Measurements from ENCODE around the gene MAGI2.

Gene MAGI2

GRCh38 chr7:78662939-78663338 lies 790.5 kb downstream of the MAGI2 start:
- Histone ChIP-seq H3K27ac (replicated peaks; ENCODE audit: low read length) (no peak overlapping the region), H4K91ac (ENCODE audit: low read depth, low read length, poor library complexity) (no peak overlapping the region), H2AFZ (ENCODE audit: low read length) (no peak overlapping the region), H3K14ac (ENCODE audit: low read length) (no peak overlapping the region), H3K4me3 (ENCODE audit: low read length in 2 of 2) (no peak overlapping the region), H3K18ac (ENCODE audit: low read length) (no peak overlapping the region), H3K9ac (ENCODE audit: low read depth, low read length, poor library complexity) (no peak overlapping the region), H4K8ac (ENCODE audit: low read depth, low read length) (no peak overlapping the region), H2AK5ac (ENCODE audit: low read depth, low read length) (no peak overlapping the region), H3K23ac (ENCODE audit: low read depth, low read length, poor library complexity) (no peak overlapping the region), H3K4ac (ENCODE audit: low read length) (no peak overlapping the region), H3K36me3 (replicated peaks in 1 of 2; ENCODE audit: control insufficient read depth in 2 of 2, insufficient read depth in 2 of 2, low read length in 2 of 2) (no peaks in the 10 kb centered on the region), H3K4me1 (ENCODE audit: control insufficient read depth in 2 of 2, insufficient read depth in 1 of 2, low read depth in 1 of 2, low read length in 2 of 2) (no peaks in the 10 kb centered on the region), H2BK120ac (ENCODE audit: low read depth, low read length) (no peak overlapping the region), H2BK15ac (ENCODE audit: low read length) (no peak overlapping the region), H3K79me1 (ENCODE audit: low read depth, low read length) (no peaks in the 10 kb centered on the region), H3K27me3 (ENCODE audit: control insufficient read depth in 3 of 3, insufficient read depth in 3 of 3, low read depth in 1 of 3, low read length in 3 of 3) (no peaks in the 10 kb centered on the region), H2BK12ac (ENCODE audit: low read length) (no peak overlapping the region), H3K9me3 (replicated peaks in 1 of 2; ENCODE audit: control insufficient read depth in 2 of 2, insufficient read depth in 1 of 2, low read depth in 1 of 2, low read length in 2 of 2) (no peaks in the 10 kb centered on the region), H2BK5ac (ENCODE audit: low read length) (no peak overlapping the region), H3K4me2 (ENCODE audit: insufficient read depth, low read length, poor library complexity, severe bottlenecking) (no peak overlapping the region)
- no CpG with 5 or more reads among the region's 4 CpGs for WGBS, 2 donors (ENCODE audit: extremely low coverage in 2 of 2, insufficient read length in 2 of 2, insufficient replicate concordance in 1 of 2)
- no peak for DNase-seq (ENCODE audit: low spot score)

GRCh38 chr7:78649976-78650375 lies 803.5 kb downstream of the MAGI2 start:
- no peak overlapping the region for H2BK5ac ChIP-seq (ENCODE audit: low read length)
- H4K91ac ChIP-seq (ENCODE audit: low read depth, low read length, poor library complexity): no peak overlapping the region
- no peak overlapping the region for H2BK12ac ChIP-seq (ENCODE audit: low read length)
- H4K8ac ChIP-seq (ENCODE audit: low read depth, low read length): no peak overlapping the region
- H3K4me1 ChIP-seq (ENCODE audit: control insufficient read depth in 2 of 2, insufficient read depth in 1 of 2, low read depth in 1 of 2, low read length in 2 of 2): no peaks in the 10 kb centered on the region
- no peak overlapping the region for H3K18ac ChIP-seq (ENCODE audit: low read length)
- no peak overlapping the region for H3K14ac ChIP-seq (ENCODE audit: low read length)
- no peaks in the 10 kb centered on the region for H3K36me3 ChIP-seq (replicated peaks in 1 of 2; ENCODE audit: control insufficient read depth in 2 of 2, insufficient read depth in 2 of 2, low read length in 2 of 2)
- no CpG with 5 or more reads among the region's 3 CpGs for WGBS, 2 donors (ENCODE audit: extremely low coverage in 2 of 2, insufficient read length in 2 of 2, insufficient replicate concordance in 1 of 2)
- no peak overlapping the region for H2BK15ac ChIP-seq (ENCODE audit: low read length)
- H3K4me2 ChIP-seq (ENCODE audit: insufficient read depth, low read length, poor library complexity, severe bottlenecking): no peak overlapping the region
- no peak overlapping the region for H2AK5ac ChIP-seq (ENCODE audit: low read depth, low read length)
- no peak overlapping the region for H2BK120ac ChIP-seq (ENCODE audit: low read depth, low read length)
- H3K27ac ChIP-seq (replicated peaks; ENCODE audit: low read length): no peak overlapping the region
- H3K27me3 ChIP-seq (ENCODE audit: control insufficient read depth in 3 of 3, insufficient read depth in 3 of 3, low read depth in 1 of 3, low read length in 3 of 3): no peaks in the 10 kb centered on the region
- H3K9ac ChIP-seq (ENCODE audit: low read depth, low read length, poor library complexity): no peak overlapping the region
- H3K23ac ChIP-seq (ENCODE audit: low read depth, low read length, poor library complexity): no peak overlapping the region
- no peak overlapping the region for H2AFZ ChIP-seq (ENCODE audit: low read length)
- peaks cover 0 to 5% of the 10 kb centered on the region in 2 donors for H3K9me3 ChIP-seq (replicated peaks in 1 of 2; ENCODE audit: control insufficient read depth in 2 of 2, insufficient read depth in 1 of 2, low read depth in 1 of 2, low read length in 2 of 2)
- H3K79me1 ChIP-seq (ENCODE audit: low read depth, low read length): no peaks in the 10 kb centered on the region
- no peak overlapping the region for H3K4me3 ChIP-seq (ENCODE audit: low read length in 2 of 2)
- no peak for DNase-seq (ENCODE audit: low spot score)
- H3K4ac ChIP-seq (ENCODE audit: low read length): no peak overlapping the region

- H3K18ac ChIP-seq (ENCODE audit: low read length): no peak overlapping the region
- H4K91ac ChIP-seq (ENCODE audit: low read depth, low read length, poor library complexity): no peak overlapping the region
- no peak overlapping the region for H2BK15ac ChIP-seq (ENCODE audit: low read length)
- H3K36me3 ChIP-seq (replicated peaks in 1 of 2; ENCODE audit: control insufficient read depth in 2 of 2, insufficient read depth in 2 of 2, low read length in 2 of 2): no peaks in the 10 kb centered on the region
- H3K79me1 ChIP-seq (ENCODE audit: low read depth, low read length): no peaks in the 10 kb centered on the region
- WGBS, 2 donors (ENCODE audit: extremely low coverage in 2 of 2, insufficient read length in 2 of 2, insufficient replicate concordance in 1 of 2): no CpG with 5 or more reads among the region's 2 CpGs
- no peak overlapping the region for H4K8ac ChIP-seq (ENCODE audit: low read depth, low read length)
- H3K4me3 ChIP-seq (ENCODE audit: low read length in 2 of 2): no peak overlapping the region
- no peak overlapping the region for H2AK5ac ChIP-seq (ENCODE audit: low read depth, low read length)
- H3K4me1 ChIP-seq (ENCODE audit: control insufficient read depth in 2 of 2, insufficient read depth in 1 of 2, low read depth in 1 of 2, low read length in 2 of 2): no peaks in the 10 kb centered on the region
- no peak overlapping the region for H2BK120ac ChIP-seq (ENCODE audit: low read depth, low read length)
- DNase-seq (ENCODE audit: low spot score): no peak
- no peak overlapping the region for H3K23ac ChIP-seq (ENCODE audit: low read depth, low read length, poor library complexity)
- no peak overlapping the region for H2BK12ac ChIP-seq (ENCODE audit: low read length)
- H3K4me2 ChIP-seq (ENCODE audit: insufficient read depth, low read length, poor library complexity, severe bottlenecking): no peak overlapping the region
- no peak overlapping the region for H3K9ac ChIP-seq (ENCODE audit: low read depth, low read length, poor library complexity)
- H3K27me3 ChIP-seq (ENCODE audit: control insufficient read depth in 3 of 3, insufficient read depth in 3 of 3, low read depth in 1 of 3, low read length in 3 of 3): no peaks in the 10 kb centered on the region
- H3K14ac ChIP-seq (ENCODE audit: low read length): no peak overlapping the region
- no peak overlapping the region for H3K27ac ChIP-seq (replicated peaks; ENCODE audit: low read length)
- peaks cover 0 to 5% of the 10 kb centered on the region in 2 donors for H3K9me3 ChIP-seq (replicated peaks in 1 of 2; ENCODE audit: control insufficient read depth in 2 of 2, insufficient read depth in 1 of 2, low read depth in 1 of 2, low read length in 2 of 2)
- H3K4ac ChIP-seq (ENCODE audit: low read length): no peak overlapping the region
- H2AFZ ChIP-seq (ENCODE audit: low read length): no peak overlapping the region
- no peak overlapping the region for H2BK5ac ChIP-seq (ENCODE audit: low read length)
These were observed 804.2 kb downstream of the MAGI2 start for GRCh38 chr7:78649236-78649635.

- no peaks in the 10 kb centered on the region for H3K36me3 ChIP-seq (replicated peaks in 1 of 2; ENCODE audit: control insufficient read depth in 2 of 2, insufficient read depth in 2 of 2, low read length in 2 of 2)
- H3K4me3 ChIP-seq (ENCODE audit: low read length in 2 of 2): no peak overlapping the region
- no peak overlapping the region for H3K23ac ChIP-seq (ENCODE audit: low read depth, low read length, poor library complexity)
- no peak overlapping the region for H3K4me2 ChIP-seq (ENCODE audit: insufficient read depth, low read length, poor library complexity, severe bottlenecking)
- H3K9ac ChIP-seq (ENCODE audit: low read depth, low read length, poor library complexity): no peak overlapping the region
- no peak overlapping the region for H2BK12ac ChIP-seq (ENCODE audit: low read length)
- H3K14ac ChIP-seq (ENCODE audit: low read length): no peak overlapping the region
- no peaks in the 10 kb centered on the region for H3K79me1 ChIP-seq (ENCODE audit: low read depth, low read length)
- no peaks in the 10 kb centered on the region for H3K9me3 ChIP-seq (replicated peaks in 1 of 2; ENCODE audit: control insufficient read depth in 2 of 2, insufficient read depth in 1 of 2, low read depth in 1 of 2, low read length in 2 of 2)
- no peak for DNase-seq (ENCODE audit: low spot score)
- H3K18ac ChIP-seq (ENCODE audit: low read length): no peak overlapping the region
- H2BK120ac ChIP-seq (ENCODE audit: low read depth, low read length): no peak overlapping the region
- no peak overlapping the region for H2BK5ac ChIP-seq (ENCODE audit: low read length)
- no peak overlapping the region for H2BK15ac ChIP-seq (ENCODE audit: low read length)
- no peaks in the 10 kb centered on the region for H3K4me1 ChIP-seq (ENCODE audit: control insufficient read depth in 2 of 2, insufficient read depth in 1 of 2, low read depth in 1 of 2, low read length in 2 of 2)
- H2AFZ ChIP-seq (ENCODE audit: low read length): no peak overlapping the region
- H3K27me3 ChIP-seq (ENCODE audit: control insufficient read depth in 3 of 3, insufficient read depth in 3 of 3, low read depth in 1 of 3, low read length in 3 of 3): no peaks in the 10 kb centered on the region
- no peak overlapping the region for H4K8ac ChIP-seq (ENCODE audit: low read depth, low read length)
- no peak overlapping the region for H4K91ac ChIP-seq (ENCODE audit: low read depth, low read length, poor library complexity)
- H3K4ac ChIP-seq (ENCODE audit: low read length): no peak overlapping the region
- no peak overlapping the region for H2AK5ac ChIP-seq (ENCODE audit: low read depth, low read length)
- no peak overlapping the region for H3K27ac ChIP-seq (replicated peaks; ENCODE audit: low read length)
These were observed 810.7 kb downstream of the MAGI2 start for GRCh38 chr7:78642751-78643150.

Measured in neuronal stem cell (in vitro differentiated cells).